ENCODE data around the gene FOXD2. TPM values are rescaled to one million over a fixed set of nuclear protein-coding genes. Genes with fewer than 3 reads are reported as not detected.

The FOXD2 gene
- total and polyA plus RNA-seq, 2 of the 4 experiments (the other 2 are of a cell fraction) = under 0.01 to 0.03 TPM

DNA sequence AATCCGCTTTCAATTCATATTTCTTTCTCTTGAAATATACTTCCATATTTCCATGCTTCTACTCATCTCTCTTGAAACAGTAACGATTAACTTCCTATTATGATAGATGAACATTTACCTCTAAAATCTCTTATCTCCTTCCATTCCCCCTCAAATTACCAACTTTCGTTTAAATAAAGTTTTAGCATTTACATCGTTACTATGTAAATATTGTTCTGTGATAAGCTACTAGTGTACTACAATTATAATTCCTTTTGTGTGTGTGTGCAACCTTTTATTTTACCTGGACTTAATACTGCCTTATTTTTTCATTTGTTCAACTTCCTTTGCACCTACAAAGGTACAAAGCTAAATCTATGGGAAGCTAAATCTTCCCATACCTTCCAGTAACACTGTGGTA is 17.3 kb upstream of the FOXD2 start:
- H3K4me3 ChIP-seq (ENCODE audit: insufficient read depth, low read depth, low read length) = no peak overlapping the region
- H4K20me1 ChIP-seq (ENCODE audit: insufficient read depth, low read length) = peaks cover 2% of the 10 kb centered on the region; the same call in 1 of the 2 replicates
- H4K91ac ChIP-seq (ENCODE audit: insufficient read depth, low read depth, low read length) = no peak overlapping the region
- peaks cover 36% of the 10 kb centered on the region for H3K27me3 ChIP-seq (ENCODE audit: control insufficient read depth, insufficient read depth, low read length)
- no peak overlapping the region for H4K5ac ChIP-seq (ENCODE audit: low read depth, low read length)
- WGBS, 2 experiments (ENCODE audit: extremely low coverage in 2 of 2, insufficient read length in 1 of 2) = 100% methylated on average over 2 of the region's 4 CpGs; no CpG with 5 or more reads in 1 of the 2 experiments
- DNase-seq = no peak
- no peak overlapping the region for H2BK15ac ChIP-seq (ENCODE audit: low read depth, low read length)
- in situ Hi-C loops (cut with MboI; ENCODE audit: low sequenced_read_pairs) (loop anchor here (5.0 kb wide), 2 partner anchors 33 to 238 kb away; no protein-coding TSS in a partner anchor), dilution Hi-C loops (cut with HindIII; ENCODE audit: low sequenced_read_pairs, unreplicated experiment) (no loop called here), intact Hi-C loops (cut with micrococcal nuclease) (no loop called here)
- H3K36me3 ChIP-seq (ENCODE audit: control insufficient read depth, insufficient read depth, low read length) = no peaks in the 10 kb centered on the region
- no peaks in the 10 kb centered on the region for H3K9me1 ChIP-seq (ENCODE audit: insufficient read depth, low read length)
- H2AFZ ChIP-seq (replicated peaks; ENCODE audit: low read length, poor library complexity) = no peak overlapping the region
- H3K14ac ChIP-seq (replicated peaks; ENCODE audit: low read depth, low read length) = no peak overlapping the region
- no peak overlapping the region for H2BK5ac ChIP-seq (ENCODE audit: low read depth, low read length, poor library complexity, severe bottlenecking)
- H3K4ac ChIP-seq (ENCODE audit: low read depth, low read length) = no peak overlapping the region
- CTCF ChIA-PET = interaction anchor here (0.9 kb wide), 1 partner anchor 12 kb away, joined by 3 read pairs; no protein-coding TSS in a partner anchor
- no peaks in the 10 kb centered on the region for H3K9me3 ChIP-seq (ENCODE audit: control insufficient read depth, insufficient read depth, low read length)
- H3K18ac ChIP-seq (ENCODE audit: low read depth, low read length) = no peak overlapping the region
- TF ChIP-seq NFE2L2 (IDR thresholded peaks at IDR 0.05; ENCODE audit: low read depth, low read length) (no peak), BHLHE40 (IDR thresholded peaks at IDR 0.05; ENCODE audit: low read depth, low read length) (no peak), CEBPB (IDR thresholded peaks at IDR 0.05; ENCODE audit: low read depth, low read length) (no peak), RFX5 (IDR thresholded peaks at IDR 0.05; ENCODE audit: low read depth, low read length) (no peak), MAZ (IDR thresholded peaks at IDR 0.05; ENCODE audit: borderline replicate concordance, low read depth, low read length) (no peak), POLR2A (IDR thresholded peaks at IDR 0.05; ENCODE audit: low read depth, low read length) (no peak), RCOR1 (IDR thresholded peaks at IDR 0.05; ENCODE audit: insufficient replicate concordance, low read length) (no peak), MAFK (IDR thresholded peaks at IDR 0.05; ENCODE audit: low read depth, low read length) (no peak), SMC3 (IDR thresholded peaks at IDR 0.05; ENCODE audit: low read depth, low read length) (no peak), RAD21 (IDR thresholded peaks at IDR 0.05; ENCODE audit: low read length) (no peak), FOS (IDR thresholded peaks at IDR 0.05; ENCODE audit: low read depth, low read length) (no peak)
- TF ChIP-seq, protein P1, sequence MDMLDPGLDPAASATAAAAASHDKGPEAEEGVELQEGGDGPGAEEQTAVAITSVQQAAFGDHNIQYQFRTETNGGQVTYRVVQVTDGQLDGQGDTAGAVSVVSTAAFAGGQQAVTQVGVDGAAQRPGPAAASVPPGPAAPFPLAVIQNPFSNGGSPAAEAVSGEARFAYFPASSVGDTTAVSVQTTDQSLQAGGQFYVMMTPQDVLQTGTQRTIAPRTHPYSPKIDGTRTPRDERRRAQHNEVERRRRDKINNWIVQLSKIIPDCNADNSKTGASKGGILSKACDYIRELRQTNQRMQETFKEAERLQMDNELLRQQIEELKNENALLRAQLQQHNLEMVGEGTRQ (IDR thresholded peaks at IDR 0.05; ENCODE audit: low read depth, low read length) = no peak
- TF ChIP-seq, protein P2, sequence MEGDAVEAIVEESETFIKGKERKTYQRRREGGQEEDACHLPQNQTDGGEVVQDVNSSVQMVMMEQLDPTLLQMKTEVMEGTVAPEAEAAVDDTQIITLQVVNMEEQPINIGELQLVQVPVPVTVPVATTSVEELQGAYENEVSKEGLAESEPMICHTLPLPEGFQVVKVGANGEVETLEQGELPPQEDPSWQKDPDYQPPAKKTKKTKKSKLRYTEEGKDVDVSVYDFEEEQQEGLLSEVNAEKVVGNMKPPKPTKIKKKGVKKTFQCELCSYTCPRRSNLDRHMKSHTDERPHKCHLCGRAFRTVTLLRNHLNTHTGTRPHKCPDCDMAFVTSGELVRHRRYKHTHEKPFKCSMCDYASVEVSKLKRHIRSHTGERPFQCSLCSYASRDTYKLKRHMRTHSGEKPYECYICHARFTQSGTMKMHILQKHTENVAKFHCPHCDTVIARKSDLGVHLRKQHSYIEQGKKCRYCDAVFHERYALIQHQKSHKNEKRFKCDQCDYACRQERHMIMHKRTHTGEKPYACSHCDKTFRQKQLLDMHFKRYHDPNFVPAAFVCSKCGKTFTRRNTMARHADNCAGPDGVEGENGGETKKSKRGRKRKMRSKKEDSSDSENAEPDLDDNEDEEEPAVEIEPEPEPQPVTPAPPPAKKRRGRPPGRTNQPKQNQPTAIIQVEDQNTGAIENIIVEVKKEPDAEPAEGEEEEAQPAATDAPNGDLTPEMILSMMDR (conservative IDR thresholded peaks at IDR 0.05; ENCODE audit: low read depth, low read length) = no peak
- TF ChIP-seq, protein P3, sequence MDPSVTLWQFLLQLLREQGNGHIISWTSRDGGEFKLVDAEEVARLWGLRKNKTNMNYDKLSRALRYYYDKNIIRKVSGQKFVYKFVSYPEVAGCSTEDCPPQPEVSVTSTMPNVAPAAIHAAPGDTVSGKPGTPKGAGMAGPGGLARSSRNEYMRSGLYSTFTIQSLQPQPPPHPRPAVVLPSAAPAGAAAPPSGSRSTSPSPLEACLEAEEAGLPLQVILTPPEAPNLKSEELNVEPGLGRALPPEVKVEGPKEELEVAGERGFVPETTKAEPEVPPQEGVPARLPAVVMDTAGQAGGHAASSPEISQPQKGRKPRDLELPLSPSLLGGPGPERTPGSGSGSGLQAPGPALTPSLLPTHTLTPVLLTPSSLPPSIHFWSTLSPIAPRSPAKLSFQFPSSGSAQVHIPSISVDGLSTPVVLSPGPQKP (IDR thresholded peaks at IDR 0.05; ENCODE audit: borderline replicate concordance, low read depth, low read length) = no peak
- H3K79me1 ChIP-seq (ENCODE audit: low read depth in 1 of 2, low read length in 2 of 2) = no peaks in the 10 kb centered on the region
- no TSS peak for BruUV-seq (replicated peaks)
- H3K23ac ChIP-seq (ENCODE audit: low read depth, low read length) = no peak overlapping the region
- H3K9ac ChIP-seq (ENCODE audit: low read depth, low read length) = no peak overlapping the region
- H3K27ac ChIP-seq (ENCODE audit: insufficient read depth, low read length) = no peak overlapping the region
- H2BK120ac ChIP-seq (ENCODE audit: low read depth, low read length) = no peak overlapping the region
- no peak overlapping the region for H2AK9ac ChIP-seq (replicated peaks; ENCODE audit: low read depth, low read length, poor library complexity)
- H4K8ac ChIP-seq (ENCODE audit: low read depth in 2 of 2, low read length in 2 of 2) = no peak overlapping the region
- H2AK5ac ChIP-seq (ENCODE audit: low read depth, low read length) = no peak overlapping the region
- POLR2A ChIA-PET (ENCODE audit: unreplicated experiment) = no interaction called here
- no peak overlapping the region for H2BK20ac ChIP-seq (ENCODE audit: low read depth, low read length)
- no peaks in the 10 kb centered on the region for H3K4me1 ChIP-seq (ENCODE audit: control insufficient read depth, insufficient read depth, low read length)
- no peak overlapping the region for H3K56ac ChIP-seq (ENCODE audit: extremely low read depth, insufficient read depth, low read length)
- no peak for ATAC-seq (ENCODE audit: low read depth)
- no peak overlapping the region for H3K4me2 ChIP-seq (ENCODE audit: low read depth, low read length)

Measured in IMR-90 (cell line).